Vagina (tissue), 2 donors: ENCODE results near the gene PRKCG.

Experiments used
- CTCF ChIP-seq, 3 experiments: fragments of 450-650 bp in 2 of 3; fragments of 200-600 bp in 1 of 3; sonication (generic) in 1 of 3; IDR thresholded peaks; one replicate each; pipeline ENCODE4 v1.5.1; 2017 to 2019; ENCODE audit warnings: antibody characterized with exemption in 3 of 3, mild to moderate bottlenecking in 2 of 3, moderate library complexity in 2 of 3
- POLR2A ChIP-seq, 2 donors: fragments of 450-650 bp; IDR thresholded peaks; one replicate each; pipeline ENCODE4 v1.6.1; 2017; ENCODE audit warnings: antibody characterized with exemption in 2 of 2, mild to moderate bottlenecking in 2 of 2, moderate library complexity in 2 of 2
- POLR2AphosphoS5 ChIP-seq, 2 donors: sonication (generic); formaldehyde crosslinking; IDR thresholded peaks; one replicate each; pipeline ENCODE4 v1.9.0; 2017; ENCODE audit warnings: antibody characterized with exemption in 2 of 2, mild to moderate bottlenecking in 2 of 2, low read depth in 1 of 2; ENCODE audit not compliant: insufficient read depth in 1 of 2

GRCh38 chr19:53875602-53876325, 6.2 kb upstream of the PRKCG start:
- TF ChIP-seq POLR2A (IDR thresholded peaks at IDR 0.05) (no peak), CTCF (IDR thresholded peaks at IDR 0.05) (no peak), POLR2AphosphoS5 (IDR thresholded peaks at IDR 0.05; ENCODE audit: insufficient read depth in 1 of 2, low read depth in 1 of 2) (no peak)
